HG02943 (cell line): ENCODE results near the gene KHSRP.
"Not testable (repeated sequence)": the region's sequence is repeated elsewhere in the genome, so short reads cannot be mapped to it uniquely, and the experiment has no call there.

Source experiments
- ATAC-seq: cut with Tn5 transposase; IDR thresholded peaks from one replicate; pipeline ENCODE4 v1.9.1; 2021; ENCODE audit warnings: mild to moderate bottlenecking, low read depth, moderate library complexity; ENCODE audit not compliant: unreplicated experiment

KHSRP gene

GRCh38 chr19:6451583-6452222, 27.1 kb upstream of the KHSRP start:
- no peak for ATAC-seq

GRCh38 chr19:6450166-6450565, 25.6 kb upstream of the KHSRP start:
- ATAC-seq: no peak

GRCh38 chr19:6448045-6448444, 23.4 kb upstream of the KHSRP start:
- ATAC-seq: no peak

DNA sequence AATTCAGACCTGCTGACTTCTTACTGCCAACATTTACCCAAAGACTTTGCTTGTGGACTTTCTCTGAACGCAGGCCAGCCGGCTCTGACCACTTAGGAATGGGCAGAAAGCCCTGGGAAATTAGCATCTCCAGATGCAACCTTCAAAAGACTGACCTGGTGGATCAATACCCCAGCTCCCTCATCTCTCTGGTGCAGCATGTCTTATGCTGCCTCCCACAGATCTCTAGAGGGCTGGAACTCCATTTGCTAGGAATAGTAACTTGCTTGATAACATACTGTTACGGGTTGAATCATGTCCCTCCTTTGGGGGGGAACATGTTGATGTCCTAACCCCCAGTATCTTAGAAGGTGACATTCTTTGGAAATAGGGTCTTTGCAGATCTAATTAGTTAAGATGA, 21.8 kb upstream of the KHSRP start:
- ATAC-seq: no peak

GRCh38 chr19:6443986-6444385, 19.4 kb upstream of the KHSRP start:
- no peak for ATAC-seq

DNA sequence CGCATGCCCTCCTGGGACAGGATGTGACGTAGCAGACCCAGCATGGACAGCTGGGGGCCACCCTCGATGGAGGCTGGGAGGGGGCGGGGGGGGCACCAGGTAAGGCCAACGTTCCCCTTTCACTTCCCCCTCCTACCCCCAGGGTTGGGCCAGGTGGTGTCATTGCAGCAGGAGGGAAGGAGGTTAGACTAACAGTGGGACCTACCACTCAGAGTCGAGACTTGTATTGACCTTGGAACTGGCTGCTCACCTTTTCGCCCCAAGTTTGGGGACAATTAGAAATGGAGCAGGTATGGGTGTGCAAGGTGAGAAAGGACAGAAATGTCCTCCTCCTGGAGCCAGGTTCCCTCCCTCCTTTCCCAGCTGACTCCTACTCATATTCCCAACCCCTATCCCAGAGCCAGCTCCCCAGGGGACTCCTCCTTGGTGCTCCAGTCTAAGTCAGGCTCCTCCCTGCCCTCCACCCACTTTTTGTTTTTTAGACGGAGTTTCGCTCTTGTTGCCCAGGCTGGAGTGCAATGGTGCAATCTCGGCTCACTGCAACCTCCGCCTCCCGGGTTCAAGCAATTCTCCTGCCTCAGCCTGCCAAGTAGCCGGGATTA, 17.6 kb upstream of the KHSRP start:
- ATAC-seq: no peak

DNA sequence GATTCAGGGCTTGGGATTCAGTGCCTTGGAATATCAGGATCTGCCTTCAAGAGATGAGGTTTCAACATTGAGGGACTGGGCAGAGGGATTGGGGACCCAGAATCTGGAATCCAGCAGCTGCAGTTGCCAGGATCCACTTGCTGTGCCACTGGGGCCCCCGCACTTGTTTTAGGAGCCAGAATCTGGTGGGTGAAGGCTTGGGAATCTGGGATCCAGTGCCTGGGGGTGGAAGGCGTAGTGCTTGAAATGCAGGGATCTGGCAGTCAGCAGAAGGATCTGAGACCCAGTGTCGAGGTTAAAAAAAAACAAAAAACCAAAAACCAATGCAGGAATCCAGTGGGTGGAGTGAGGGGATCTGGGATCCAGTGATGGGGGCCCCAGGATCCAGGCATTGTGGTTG, 16.3 kb upstream of the KHSRP start:
- no peak for ATAC-seq

DNA sequence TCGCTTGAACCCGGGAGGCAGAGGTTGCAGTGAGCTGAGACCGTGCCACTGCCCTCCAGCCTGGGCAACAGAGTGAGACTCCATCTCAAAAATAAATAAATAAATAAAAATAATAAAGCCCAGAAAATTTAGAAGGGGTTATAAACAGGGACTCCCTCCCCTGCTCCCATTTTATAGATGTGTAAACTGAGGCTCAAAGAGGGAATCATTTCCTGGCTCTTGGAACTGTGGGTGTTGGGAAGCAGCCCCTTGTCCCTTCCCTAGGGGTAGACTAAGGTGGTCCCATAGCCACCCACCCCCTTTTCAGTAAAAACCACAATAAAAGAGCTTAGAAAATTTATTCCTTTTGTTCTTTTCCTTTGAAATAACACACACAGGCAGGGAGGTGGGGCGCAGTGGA, 15.1 kb upstream of the KHSRP start:
- ATAC-seq: no peak

- no peak for ATAC-seq
These were observed 9.1 kb upstream of the KHSRP start, which contains the start of gene SLC25A41 for GRCh38 chr19:6433663-6434062. SLC25A41 (minus strand) TSS chr19:6433763; CDS start chr19:6433693, 70 bp downstream.

- ATAC-seq: no peak
These were observed 8.6 kb upstream of the KHSRP start for GRCh38 chr19:6433165-6433564.

- no peak for ATAC-seq
These were observed 7.3 kb upstream of the KHSRP start for GRCh38 chr19:6431891-6432290.

DNA sequence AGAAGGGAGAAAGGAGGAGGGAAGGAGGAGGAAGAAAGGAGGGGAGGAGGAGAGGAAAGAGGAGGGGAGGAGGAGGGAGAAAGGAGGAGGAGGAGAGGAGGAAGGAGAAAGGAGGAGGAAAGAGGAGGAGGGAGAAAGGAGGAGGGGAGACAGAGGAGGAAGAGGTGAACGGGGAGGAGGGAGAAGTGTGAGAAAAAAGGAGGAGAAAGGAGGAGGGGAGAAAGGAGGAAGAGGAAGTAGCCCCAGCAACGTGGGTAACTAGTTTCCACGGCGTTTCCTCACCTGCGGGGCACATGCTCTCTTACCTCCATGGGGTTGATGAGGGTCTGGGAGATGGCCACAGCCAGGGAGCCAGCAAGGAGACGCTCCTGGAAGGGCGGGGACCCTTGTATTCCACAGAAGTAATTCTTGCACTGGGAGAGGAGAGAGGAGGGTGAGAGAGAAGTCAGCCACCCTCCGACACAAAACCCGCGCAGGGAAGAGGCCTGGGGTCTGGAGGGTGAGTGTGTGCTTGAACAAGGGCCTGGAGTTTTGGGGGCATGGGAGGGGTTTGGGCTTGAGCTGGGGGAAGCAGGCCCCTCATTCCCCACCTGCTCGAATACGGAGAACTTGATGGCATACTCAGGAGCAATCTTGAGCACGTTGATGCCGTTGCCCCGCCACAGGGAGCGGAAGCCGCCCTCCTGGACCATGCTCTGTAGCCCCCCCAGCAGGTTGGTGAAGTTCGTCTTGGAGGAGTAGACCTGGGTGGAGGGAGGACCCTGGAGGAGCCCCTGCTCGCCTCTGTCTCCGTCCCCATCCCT, 5.0 kb upstream of the KHSRP start:
- ATAC-seq: no peak

DNA sequence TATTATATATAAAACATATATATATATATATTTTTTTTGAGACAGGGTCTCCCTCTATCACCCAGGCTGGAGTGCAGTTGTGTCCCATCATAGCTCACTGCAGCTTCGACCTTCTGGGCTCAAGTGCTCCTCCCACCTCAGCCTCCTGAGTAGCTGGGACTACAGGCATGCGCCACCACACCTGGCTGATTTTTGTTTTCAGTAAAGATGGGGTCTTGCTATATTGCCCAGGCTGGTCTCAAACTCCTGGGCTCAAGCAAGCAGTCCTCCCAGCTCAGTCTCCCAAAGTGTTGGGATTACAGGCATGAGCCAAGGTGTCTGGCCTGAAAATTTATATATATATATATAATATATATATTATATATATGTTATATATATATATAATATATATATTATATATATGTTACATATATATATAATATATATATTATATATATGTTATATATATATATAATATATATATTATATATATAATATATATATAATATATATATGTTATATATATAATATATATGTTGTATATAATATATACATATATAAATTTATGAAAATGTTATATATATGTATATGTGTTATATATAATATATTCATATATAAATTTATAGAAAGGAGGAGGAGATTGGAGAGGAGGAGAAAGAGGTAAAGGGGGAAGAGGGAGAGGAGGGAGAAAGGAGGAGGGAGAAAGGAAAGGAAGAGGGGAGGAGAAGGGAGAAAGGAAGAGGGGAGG, 4.2 kb upstream of the KHSRP start:
- not testable (repeated sequence) for ATAC-seq

DNA sequence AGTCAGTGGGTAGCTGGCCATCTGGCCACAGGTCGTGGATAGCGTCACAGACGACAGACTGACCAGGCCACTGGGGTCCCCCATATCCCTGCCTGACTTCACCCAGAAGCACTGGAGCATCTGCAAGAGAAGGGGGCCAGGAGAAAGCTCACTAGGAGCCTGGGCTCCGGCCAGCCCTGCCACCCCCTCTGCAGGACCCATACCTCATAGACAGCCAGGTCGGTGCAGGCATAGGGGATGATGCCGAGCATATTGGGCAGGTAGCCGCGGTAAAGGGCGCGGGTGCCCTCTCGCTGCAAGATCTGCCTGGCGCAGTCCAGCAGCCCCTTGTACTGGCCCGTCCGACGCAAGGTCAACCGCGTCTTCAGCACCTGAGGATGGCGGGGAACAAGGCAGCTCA, 2.5 kb upstream of the KHSRP start:
- no peak for ATAC-seq

DNA sequence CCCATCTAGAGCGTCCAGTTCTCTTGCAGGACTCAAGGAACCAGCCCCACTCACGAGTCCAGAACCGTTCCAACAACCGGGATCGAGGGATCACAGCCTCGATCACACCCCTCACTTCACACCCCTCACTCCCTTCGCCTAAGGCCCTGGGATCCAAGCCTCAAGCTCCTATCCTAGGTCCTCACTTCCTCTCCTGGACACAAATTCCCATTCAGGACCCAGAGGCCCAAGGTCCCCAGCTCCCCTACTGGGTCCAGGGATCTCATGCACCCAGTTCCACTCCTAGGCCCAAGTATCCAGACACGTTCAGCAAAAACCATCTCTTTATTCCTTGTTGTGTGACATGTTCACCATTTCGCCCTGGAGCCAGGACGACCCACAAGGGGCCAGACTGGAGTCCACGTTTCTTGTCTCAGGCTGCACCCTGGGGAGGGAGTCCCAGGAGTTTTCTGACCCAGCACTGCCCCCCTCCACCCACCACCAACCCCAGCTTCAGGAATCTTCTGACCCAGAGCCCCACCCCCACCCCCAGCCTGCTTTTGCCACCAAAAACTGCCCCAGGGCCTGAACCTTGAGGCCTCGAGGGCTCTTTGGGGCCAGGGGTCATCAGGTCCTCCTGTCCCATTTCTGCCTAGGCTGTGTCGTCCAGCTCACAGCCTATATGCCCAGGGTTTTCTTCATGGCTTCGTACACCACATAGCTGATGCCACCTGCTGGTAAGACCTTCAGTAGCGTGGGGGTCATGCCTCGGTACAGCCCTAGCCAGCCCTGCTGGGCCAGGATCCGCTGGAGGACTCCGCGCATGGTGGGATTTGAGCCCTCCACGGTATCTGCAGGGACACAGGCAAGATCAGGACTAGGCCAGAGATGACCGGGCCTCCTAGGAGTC, 1.4 kb upstream of the KHSRP start:
- ATAC-seq: no peak

DNA sequence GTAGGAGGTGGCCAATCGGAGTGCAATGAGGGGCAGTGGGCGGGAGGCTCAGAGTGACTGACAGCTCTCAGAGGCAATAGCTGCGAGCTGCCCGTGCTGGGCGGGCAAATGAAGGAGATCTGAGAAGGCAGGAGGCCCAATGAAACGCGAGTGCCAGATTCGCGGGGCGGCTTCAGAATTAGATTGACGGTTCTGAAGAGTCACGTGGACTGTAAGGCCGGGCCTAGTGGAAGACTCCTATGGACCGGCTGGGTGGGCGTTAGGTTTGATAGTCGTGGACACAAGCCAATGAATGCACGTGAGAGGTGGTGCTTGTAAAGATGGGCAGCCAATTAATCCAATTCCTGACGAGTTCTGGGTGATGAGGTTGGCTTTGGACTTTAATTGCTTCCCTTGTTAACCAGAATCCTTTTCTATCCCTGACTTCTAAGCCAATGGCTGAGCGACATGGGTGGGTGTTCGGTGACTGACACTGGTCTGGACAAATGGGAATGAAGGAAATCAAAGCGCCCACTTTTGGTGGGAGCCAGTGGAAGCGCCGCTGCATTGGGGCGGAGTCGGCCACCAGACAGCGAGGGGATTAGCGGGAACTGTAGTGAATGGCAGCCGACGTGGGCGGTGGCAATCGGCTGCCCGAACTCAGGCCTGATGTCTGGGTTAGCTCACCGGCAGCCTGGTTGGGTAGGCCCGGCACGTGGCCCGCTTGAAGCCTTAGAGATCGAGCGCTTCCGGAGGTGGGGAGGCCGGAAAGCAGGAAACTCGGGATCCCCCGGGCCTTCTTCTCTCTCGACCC, 524 bp upstream of the KHSRP start:
- ATAC-seq: peak; percentile 85

DNA sequence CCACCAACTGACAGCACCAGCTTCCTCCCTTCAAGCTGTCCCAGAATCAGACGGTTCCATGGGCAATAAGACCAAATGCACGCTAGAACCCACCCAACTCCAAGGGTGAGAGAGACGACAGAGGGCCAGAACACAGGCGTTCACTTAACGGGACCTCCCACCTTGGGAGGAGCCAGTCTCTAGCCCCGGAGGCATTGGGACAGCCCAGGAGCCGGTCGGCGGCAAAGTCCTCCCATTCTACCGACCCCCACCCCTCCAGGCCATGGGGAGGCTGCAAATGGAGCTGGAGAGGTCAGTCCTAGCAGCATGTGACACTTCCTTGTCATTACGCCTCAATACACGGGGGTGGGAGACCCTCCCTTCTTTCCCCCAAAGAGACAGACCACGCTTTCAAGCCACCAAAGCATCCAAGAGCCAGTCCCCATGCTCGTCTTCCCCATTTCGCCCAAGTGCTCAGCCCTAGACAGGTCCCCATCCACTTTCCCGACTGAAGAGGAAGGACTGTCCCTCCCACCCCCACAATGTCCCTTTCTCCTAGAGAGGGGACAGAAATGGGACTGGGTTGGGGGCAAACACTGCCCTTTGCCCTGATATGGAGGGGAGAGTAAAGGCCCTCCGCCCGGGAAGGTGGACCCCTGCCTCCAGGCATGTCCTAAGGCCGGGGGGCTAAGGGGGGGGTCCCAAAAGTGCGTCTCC, 964 bp downstream of the KHSRP start:
- no peak for ATAC-seq

GRCh38 chr19:6421075-6422014, 3.3 kb downstream of the KHSRP start:
- no peak for ATAC-seq
